Vagina (tissue), 2 donors: ENCODE measurements around the gene CRTAP.

Experiments
- CTCF ChIP-seq, 3 experiments: fragments of 450-650 bp in 2 of 3; fragments of 200-600 bp in 1 of 3; sonication (generic) in 1 of 3; IDR thresholded peaks; one replicate each; pipeline ENCODE4 v1.5.1; 2017 to 2019; ENCODE audit warnings: antibody characterized with exemption in 3 of 3, mild to moderate bottlenecking in 2 of 3, moderate library complexity in 2 of 3
- POLR2A ChIP-seq, 2 donors: fragments of 450-650 bp; IDR thresholded peaks; one replicate each; pipeline ENCODE4 v1.6.1; 2017; ENCODE audit warnings: antibody characterized with exemption in 2 of 2, mild to moderate bottlenecking in 2 of 2, moderate library complexity in 2 of 2

GRCh38 chr3:33145221-33145900 lies 31.5 kb downstream of the CRTAP start:
- TF ChIP-seq POLR2A (IDR thresholded peaks at IDR 0.05) (no peak), CTCF (IDR thresholded peaks at IDR 0.05) (no peak)
